Measurements from ENCODE around the gene APBB3.

Gene APBB3

GRCh38 chr5:140566665-140567064, 2.3 kb upstream of the APBB3 start:
- no peaks in the 10 kb centered on the region for H3K27me3 ChIP-seq (ENCODE audit: insufficient read depth, low read depth)
- no peak overlapping the region for H3K4me2 ChIP-seq
- no peak overlapping the region for H3K27ac ChIP-seq
- peaks cover 23% of the 10 kb centered on the region for H3K79me2 ChIP-seq (ENCODE audit: insufficient read depth, low read depth)
- no peak overlapping the region for H3K4me3 ChIP-seq (IDR thresholded peaks at IDR 0.05; ENCODE audit: insufficient read depth, low read depth, low read length)
- H4K20me1 ChIP-seq (ENCODE audit: insufficient read depth), result no peaks in the 10 kb centered on the region
- peaks cover 47% of the 10 kb centered on the region for H3K4me1 ChIP-seq (ENCODE audit: low read depth, poor library complexity, severe bottlenecking)
- H3K36me3 ChIP-seq (ENCODE audit: insufficient read depth), result no peaks in the 10 kb centered on the region
- no peak overlapping the region for H2AFZ ChIP-seq (ENCODE audit: low read depth)
- H3K9ac ChIP-seq, result no peak overlapping the region
- TF ChIP-seq CTCF (conservative IDR thresholded peaks at IDR 0.05; ENCODE audit: low read depth, low read length), result no peak

- H3K4me1 ChIP-seq (ENCODE audit: low read depth, poor library complexity, severe bottlenecking), result peaks cover 47% of the 10 kb centered on the region
- no peak overlapping the region for H2AFZ ChIP-seq (ENCODE audit: low read depth)
- TF ChIP-seq CTCF (conservative IDR thresholded peaks at IDR 0.05; ENCODE audit: low read depth, low read length), result no peak
- H3K9ac ChIP-seq, result peak overlapping the region; percentile 74; the same call in 1 of the 2 replicates
- H3K4me2 ChIP-seq, result peak overlapping the region; percentile 86
- peaks cover 23% of the 10 kb centered on the region for H3K79me2 ChIP-seq (ENCODE audit: insufficient read depth, low read depth)
- H3K27me3 ChIP-seq (ENCODE audit: insufficient read depth, low read depth), result no peaks in the 10 kb centered on the region
- H3K4me3 ChIP-seq (IDR thresholded peaks at IDR 0.05; ENCODE audit: insufficient read depth, low read depth, low read length), result no peak overlapping the region
- H3K36me3 ChIP-seq (ENCODE audit: insufficient read depth), result no peaks in the 10 kb centered on the region
- no peak overlapping the region for H3K27ac ChIP-seq
- no peaks in the 10 kb centered on the region for H4K20me1 ChIP-seq (ENCODE audit: insufficient read depth)
Measured at GRCh38 chr5:140565780-140566095, 1.3 kb upstream of the APBB3 start.

GRCh38 chr5:140565024-140565779, 804 bp upstream of the APBB3 start:
- no peak overlapping the region for H3K4me3 ChIP-seq (IDR thresholded peaks at IDR 0.05; ENCODE audit: insufficient read depth, low read depth, low read length)
- no peak for TF ChIP-seq CTCF (conservative IDR thresholded peaks at IDR 0.05; ENCODE audit: low read depth, low read length)
- H3K79me2 ChIP-seq (ENCODE audit: insufficient read depth, low read depth), result peaks cover 23% of the 10 kb centered on the region
- H2AFZ ChIP-seq (ENCODE audit: low read depth), result peak overlapping the region; percentile 77; the same call in 1 of the 2 replicates
- H3K36me3 ChIP-seq (ENCODE audit: insufficient read depth), result no peaks in the 10 kb centered on the region
- peaks cover 44% of the 10 kb centered on the region for H3K4me1 ChIP-seq (ENCODE audit: low read depth, poor library complexity, severe bottlenecking)
- peak overlapping the region; percentile 76 for H3K27ac ChIP-seq
- H3K27me3 ChIP-seq (ENCODE audit: insufficient read depth, low read depth), result no peaks in the 10 kb centered on the region
- no peaks in the 10 kb centered on the region for H4K20me1 ChIP-seq (ENCODE audit: insufficient read depth)
- peak overlapping the region; percentile 86 for H3K4me2 ChIP-seq
- peak overlapping the region; percentile 74 for H3K9ac ChIP-seq

- Histone ChIP-seq H3K4me3 (IDR thresholded peaks at IDR 0.05; ENCODE audit: insufficient read depth, low read depth, low read length) (no peak overlapping the region), H3K79me2 (ENCODE audit: insufficient read depth, low read depth) (peaks cover 23% of the 10 kb centered on the region), H2AFZ (ENCODE audit: low read depth) (peak overlapping the region; percentile 77), H3K27ac (peak overlapping the region; percentile 76), H3K27me3 (ENCODE audit: insufficient read depth, low read depth) (no peaks in the 10 kb centered on the region), H3K9ac (peak overlapping the region; percentile 74; the same call in 1 of the 2 replicates), H3K4me1 (ENCODE audit: low read depth, poor library complexity, severe bottlenecking) (peaks cover 28% of the 10 kb centered on the region), H3K36me3 (ENCODE audit: insufficient read depth) (no peaks in the 10 kb centered on the region), H4K20me1 (ENCODE audit: insufficient read depth) (no peaks in the 10 kb centered on the region), H3K4me2 (peak overlapping the region; percentile 91)
- no peak for TF ChIP-seq CTCF (conservative IDR thresholded peaks at IDR 0.05; ENCODE audit: low read depth, low read length)
Measured at GRCh38 chr5:140563596-140563995, 802 bp downstream of the APBB3 start.

Data from KMS-11 (cell line).